HG02938 (cell line): ENCODE measurements around the gene SYT4.
"Not testable (repeated sequence)": the region's sequence is repeated elsewhere in the genome, so short reads cannot be mapped to it uniquely, and the experiment has no call there.

Source experiments
- ATAC-seq: cut with Tn5 transposase; IDR thresholded peaks from one replicate; pipeline ENCODE4 v1.9.1; 2021; ENCODE audit warnings: mild to moderate bottlenecking, moderate library complexity; ENCODE audit not compliant: unreplicated experiment

Gene SYT4

GRCh38 chr18:43277164-43277600 lies at the start of gene SYT4:
Gene SYT4, minus strand, starts transcription at chr18:43277490. Its CDS starts 209 bp downstream, at chr18:43277281.
- no peak for ATAC-seq

GRCh38 chr18:43322132-43322531 lies 44.8 kb upstream of the SYT4 start:
- no peak for ATAC-seq

GRCh38 chr18:43314941-43315340 lies 37.7 kb upstream of the SYT4 start:
- ATAC-seq, result no peak

GRCh38 chr18:43312891-43313290 lies 35.6 kb upstream of the SYT4 start:
- no peak for ATAC-seq

GRCh38 chr18:43310239-43310638 lies 32.9 kb upstream of the SYT4 start:
- no peak for ATAC-seq

GRCh38 chr18:43303376-43303775 lies 26.1 kb upstream of the SYT4 start:
- ATAC-seq, result no peak

GRCh38 chr18:43286187-43286586 lies 8.9 kb upstream of the SYT4 start:
- not testable (repeated sequence) for ATAC-seq

- no peak for ATAC-seq
Observed at GRCh38 chr18:43283299-43283698, 6.0 kb upstream of the SYT4 start.

GRCh38 chr18:43279015-43279744 lies 1.9 kb upstream of the SYT4 start:
- ATAC-seq, result peak; percentile 88

GRCh38 chr18:43278355-43278754 lies 1.1 kb upstream of the SYT4 start:
- ATAC-seq, result no peak

- ATAC-seq, result no peak
Observed at GRCh38 chr18:43276491-43276890, 799 bp downstream of the SYT4 start.

GRCh38 chr18:43275546-43275945 lies 1.7 kb downstream of the SYT4 start:
- ATAC-seq, result no peak

- ATAC-seq, result no peak
Observed at GRCh38 chr18:43274526-43274925, 2.8 kb downstream of the SYT4 start.

- ATAC-seq, result peak; percentile 87
Observed at GRCh38 chr18:43271593-43272432, 5.5 kb downstream of the SYT4 start.

GRCh38 chr18:43267818-43268217 lies 9.5 kb downstream of the SYT4 start:
- ATAC-seq, result no peak

- no peak for ATAC-seq
Observed at GRCh38 chr18:43265465-43265864, 11.8 kb downstream of the SYT4 start.

- ATAC-seq, result no peak
Observed at GRCh38 chr18:43248610-43249249, 28.6 kb downstream of the SYT4 start.

GRCh38 chr18:43247944-43248343 lies 29.3 kb downstream of the SYT4 start:
- ATAC-seq, result no peak

- ATAC-seq, result no peak
Observed at GRCh38 chr18:43238429-43238828, 38.9 kb downstream of the SYT4 start.

- no peak for ATAC-seq
Observed at GRCh38 chr18:43236921-43237320, 40.4 kb downstream of the SYT4 start.

GRCh38 chr18:43234889-43235288 lies 42.4 kb downstream of the SYT4 start:
- no peak for ATAC-seq

GRCh38 chr18:43222501-43222900 lies 54.8 kb downstream of the SYT4 start:
- no peak for ATAC-seq
